H7 (cell line): ENCODE results near the gene SV2C. TPM values are rescaled to one million over a fixed set of nuclear protein-coding genes. Genes with fewer than 3 reads are reported as not detected.
A peak's percentile ranks its signal among the peaks of the same experiment; 100 is the strongest.
"Not testable (repeated sequence)": the region's sequence is repeated elsewhere in the genome, so short reads cannot be mapped to it uniquely, and the experiment has no call there.

Experiments used
- DNase-seq: peaks from one replicate; pipeline ENCODE4 v3.0.0; 2012
- H3K27me3 ChIP-seq: 2 replicates; pipeline ENCODE4 v1.6.0; 2011; ENCODE audit warnings: mild to moderate bottlenecking, low read length; ENCODE audit not compliant: control insufficient read depth, insufficient read depth
- H3K36me3 ChIP-seq: replicated peaks from 2 replicates; pipeline ENCODE4 v1.5.1; 2011; ENCODE audit warnings: low read length; ENCODE audit not compliant: control insufficient read depth, insufficient read depth
- H3K4me3 ChIP-seq: 2 replicates; pipeline ENCODE4 v1.5.1; 2011; ENCODE audit warnings: low read depth, mild to moderate bottlenecking, control low read depth, low read length, moderate library complexity; ENCODE audit not compliant: insufficient read depth
- total RNA-seq: library from RNA; depleted of rRNA; stranded (reverse); fragments of >200 nt; shearing (Covaris generic); gene quantifications from 2 replicates; pipeline ENCODE4 v1.2.3, GENCODE V29; 2014

SV2C gene
- total RNA-seq, 1 experiment from 2014 or later: not detected

- Histone ChIP-seq H3K36me3 (no peaks in the 10 kb centered on the region), H3K4me3 (no peak overlapping the region), H3K27me3 (no peaks in the 10 kb centered on the region)
- no peak for DNase-seq
Measured at GRCh38 chr5:76319673-76320072, 236.5 kb downstream of the SV2C start.

GRCh38 chr5:76323494-76323893 is 240.3 kb downstream of the SV2C start:
- not testable (repeated sequence) for H3K27me3 ChIP-seq, H3K4me3 ChIP-seq, H3K36me3 ChIP-seq, DNase-seq

DNA sequence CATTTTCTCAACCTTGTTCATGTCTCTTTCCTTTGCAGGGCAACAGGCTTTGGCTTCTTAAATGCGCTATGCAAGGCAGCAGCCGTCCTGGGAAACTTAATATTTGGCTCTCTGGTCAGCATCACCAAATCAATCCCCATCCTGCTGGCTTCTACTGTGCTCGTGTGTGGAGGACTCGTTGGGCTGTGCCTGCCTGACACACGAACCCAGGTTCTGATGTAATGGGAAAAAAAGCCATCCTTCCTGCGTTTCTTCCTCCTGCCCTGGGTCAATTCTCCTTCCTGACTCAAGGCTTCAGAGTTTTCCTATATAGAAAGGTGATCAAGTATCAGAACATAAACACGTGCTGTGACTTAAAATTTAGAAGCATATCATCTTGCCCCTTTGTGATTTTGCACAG is 242.1 kb downstream of the SV2C start:
- DNase-seq: no peak
- H3K4me3 ChIP-seq: no peak overlapping the region
- no peaks in the 10 kb centered on the region; the same call in 1 of the 2 replicates for H3K27me3 ChIP-seq
- H3K36me3 ChIP-seq: no peaks in the 10 kb centered on the region

DNA sequence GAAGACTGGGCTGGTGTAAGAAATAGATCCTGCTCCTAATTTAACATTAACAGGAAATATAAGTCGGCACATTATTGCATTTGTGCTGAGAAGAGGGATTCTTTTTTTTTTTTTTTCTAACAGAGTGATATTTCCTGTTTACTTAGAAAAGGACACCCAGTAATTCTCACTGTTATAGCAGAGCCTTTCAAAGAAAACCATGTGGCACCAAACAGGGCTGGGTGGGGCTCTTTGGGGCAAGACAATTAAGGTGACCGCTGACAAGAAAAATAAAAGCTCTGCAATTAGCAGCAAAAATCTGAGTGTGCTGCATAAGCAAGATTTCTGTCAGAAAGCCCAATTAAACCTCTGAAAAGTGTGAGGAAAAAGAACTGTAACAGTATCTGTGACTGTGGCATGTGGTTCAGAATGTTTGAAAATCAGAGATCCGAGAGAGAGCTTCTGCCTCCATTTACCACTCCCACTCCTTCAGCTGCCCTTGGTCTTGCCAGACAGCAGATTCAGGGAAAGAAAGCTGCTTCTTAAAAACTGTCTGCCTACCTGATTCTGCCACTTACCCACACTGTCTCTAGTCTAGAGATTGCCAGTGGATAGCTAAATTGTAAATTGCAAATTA is 242.8 kb downstream of the SV2C start:
- no peak overlapping the region for H3K4me3 ChIP-seq
- no peaks in the 10 kb centered on the region; the same call in 1 of the 2 replicates for H3K27me3 ChIP-seq
- no peaks in the 10 kb centered on the region for H3K36me3 ChIP-seq
- no peak for DNase-seq

GRCh38 chr5:76326577-76327302 is 243.6 kb downstream of the SV2C start:
- peak; percentile 70 for DNase-seq

DNA sequence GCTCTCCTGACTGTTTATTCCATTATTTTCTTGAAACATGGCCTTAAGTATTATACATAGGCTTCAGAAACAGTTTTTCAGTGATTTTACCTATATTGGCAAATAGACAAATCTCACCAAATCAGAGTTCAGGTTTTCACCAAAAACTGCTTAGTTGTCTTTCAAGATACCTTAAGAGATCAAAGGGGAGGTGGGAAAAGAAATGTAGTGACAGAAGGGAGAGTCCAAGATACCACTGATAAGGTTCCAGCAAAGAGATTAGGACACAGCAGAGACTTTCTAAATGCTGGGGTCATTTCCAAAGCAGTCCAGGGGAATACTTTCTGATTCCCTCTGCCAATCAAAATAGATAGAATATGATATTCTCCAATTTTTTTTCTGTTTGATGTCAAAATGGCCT is 246.2 kb downstream of the SV2C start:
- Histone ChIP-seq H3K27me3 (no peaks in the 10 kb centered on the region; the same call in 1 of the 2 replicates), H3K36me3 (no peaks in the 10 kb centered on the region), H3K4me3 (no peak overlapping the region)
- DNase-seq: no peak

More at GRCh38 chr5:76326577-76327302, 243.6 kb downstream of the SV2C start:
- H3K27me3 ChIP-seq: no peaks in the 10 kb centered on the region; the same call in 1 of the 2 replicates
- no peaks in the 10 kb centered on the region for H3K36me3 ChIP-seq
- H3K4me3 ChIP-seq: peak overlapping the region; percentile 4; the same call in 1 of the 2 replicates

DNA sequence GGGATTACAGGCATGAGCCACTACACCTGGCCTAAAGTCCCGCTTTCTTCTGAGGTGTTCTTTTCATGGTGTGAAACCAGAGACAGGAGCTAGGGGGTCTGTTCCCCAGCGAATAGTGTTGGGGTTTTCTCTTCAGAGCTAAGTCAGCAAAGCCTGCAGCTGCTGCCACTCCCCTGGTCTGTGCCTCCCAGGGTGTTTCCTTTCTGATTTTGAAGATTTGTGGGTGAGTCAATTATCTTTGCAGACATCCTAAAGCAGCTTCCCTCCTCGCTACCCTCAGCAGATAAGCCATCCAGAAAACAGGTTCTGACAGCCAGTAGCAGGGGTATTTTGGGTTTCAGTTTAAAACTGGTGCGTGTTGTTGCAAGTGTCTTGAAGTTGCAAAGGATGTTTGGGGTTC is 247.9 kb downstream of the SV2C start:
- no peak for DNase-seq
- no peak overlapping the region for H3K4me3 ChIP-seq
- H3K27me3 ChIP-seq: no peaks in the 10 kb centered on the region; the same call in 1 of the 2 replicates

GRCh38 chr5:76332102-76332501 is 248.9 kb downstream of the SV2C start:
- no peaks in the 10 kb centered on the region; the same call in 1 of the 2 replicates for H3K27me3 ChIP-seq
- DNase-seq: no peak
- H3K36me3 ChIP-seq: no peaks in the 10 kb centered on the region
- H3K4me3 ChIP-seq: no peak overlapping the region

More for the DNA sequence above, 247.9 kb downstream of the SV2C start:
- H3K36me3 ChIP-seq: no peaks in the 10 kb centered on the region

GRCh38 chr5:76332611-76333205 is 249.5 kb downstream of the SV2C start:
- no peaks in the 10 kb centered on the region for H3K27me3 ChIP-seq
- DNase-seq: no peak
- no peak overlapping the region for H3K4me3 ChIP-seq
- no peaks in the 10 kb centered on the region for H3K36me3 ChIP-seq

DNA sequence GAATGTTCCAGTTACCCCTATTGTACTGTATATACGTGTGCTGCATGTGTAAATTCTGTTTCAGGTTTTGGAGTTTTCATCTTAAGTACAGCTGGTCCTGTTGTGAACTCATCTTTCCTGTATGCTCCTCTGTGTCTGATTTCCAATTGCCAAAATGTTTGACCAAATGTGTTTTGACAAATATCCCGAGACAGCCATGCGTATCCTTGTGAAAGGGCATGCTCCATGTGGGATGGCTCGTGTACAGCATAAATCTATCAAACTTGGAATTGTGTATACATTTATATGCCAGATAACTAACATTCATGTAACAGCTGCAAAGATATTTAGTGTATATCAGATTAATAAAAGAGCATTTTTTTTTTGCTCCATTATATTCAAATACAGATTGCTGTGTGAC is 250.4 kb downstream of the SV2C start:
- no peak overlapping the region for H3K4me3 ChIP-seq
- no peaks in the 10 kb centered on the region for H3K27me3 ChIP-seq
- no peak for DNase-seq
- H3K36me3 ChIP-seq: no peaks in the 10 kb centered on the region

DNA sequence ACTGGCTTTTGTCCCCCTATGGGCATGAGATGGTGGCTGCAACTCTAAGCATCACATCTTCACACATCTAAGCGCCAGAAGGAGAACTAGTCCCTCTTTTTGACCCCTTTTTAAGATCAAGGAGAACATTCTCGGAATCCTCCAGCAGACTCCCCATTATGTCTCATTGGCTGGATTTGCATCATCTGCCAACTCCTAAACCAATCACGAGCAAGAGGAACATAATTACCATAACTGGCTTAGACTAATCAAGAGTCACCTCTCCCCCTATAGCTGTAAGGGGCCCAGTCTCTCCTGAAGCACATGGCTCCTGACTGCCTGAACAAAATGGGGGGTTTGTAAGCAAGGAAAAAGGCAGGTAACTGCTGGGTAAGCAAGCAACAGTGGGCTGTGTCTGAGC is 251.4 kb downstream of the SV2C start:
- H3K4me3 ChIP-seq: no peak overlapping the region
- no peaks in the 10 kb centered on the region for H3K36me3 ChIP-seq
- H3K27me3 ChIP-seq: no peaks in the 10 kb centered on the region
- DNase-seq: no peak

GRCh38 chr5:76335451-76335850 is 252.3 kb downstream of the SV2C start:
- H3K27me3 ChIP-seq, H3K4me3 ChIP-seq, H3K36me3 ChIP-seq, DNase-seq: not testable (repeated sequence)

- not testable (repeated sequence) for DNase-seq, H3K4me3 ChIP-seq, H3K36me3 ChIP-seq, H3K27me3 ChIP-seq
Measured at GRCh38 chr5:76336253-76336809, 253.1 kb downstream of the SV2C start.

- Histone ChIP-seq H3K36me3 (no peaks in the 10 kb centered on the region), H3K27me3 (no peaks in the 10 kb centered on the region), H3K4me3 (no peak overlapping the region)
- peak; percentile 86 for DNase-seq
Measured at GRCh38 chr5:76337953-76338451, 254.8 kb downstream of the SV2C start.
